ENCODE results near the gene EIF2AK3. TPM values are rescaled to one million over a fixed set of nuclear protein-coding genes. Genes with fewer than 3 reads are reported as not detected.
"Not testable (repeated sequence)": the region's sequence is repeated elsewhere in the genome, so short reads cannot be mapped to it uniquely, and the experiment has no call there.

The EIF2AK3 gene
- total and polyA plus RNA-seq, 8 donors, result 4.8 to 92.3 (median 40.5) TPM

- Histone ChIP-seq H3K4me3 (no peak overlapping the region), H3K27me3 (peaks cover 0 to 19% (median 10%) of the 10 kb centered on the region in 3 donors), H3K9me3 (no peaks in the 10 kb centered on the region), H3K36me3 (peaks cover 0 to 13% (median 12%) of the 10 kb centered on the region in 4 donors), H3K4me1 (peaks cover 0 to 8% (median 0%) of the 10 kb centered on the region in 4 donors), H3K27ac (no peak overlapping the region)
- WGBS, 5 donors, result 10 to 16% (median 13%) methylated on average over 33 to 36 of the region's 36 CpGs
- intact Hi-C loops (cut with DNase I; ENCODE audit: low total_unique reads), result no loop called here
- TF ChIP-seq EP300 (IDR thresholded peaks at IDR 0.05) (no peak), POLR2A (IDR thresholded peaks at IDR 0.05) (no peak), POLR2AphosphoS5 (IDR thresholded peaks at IDR 0.05) (no peak)
- TF ChIP-seq, protein P1, sequence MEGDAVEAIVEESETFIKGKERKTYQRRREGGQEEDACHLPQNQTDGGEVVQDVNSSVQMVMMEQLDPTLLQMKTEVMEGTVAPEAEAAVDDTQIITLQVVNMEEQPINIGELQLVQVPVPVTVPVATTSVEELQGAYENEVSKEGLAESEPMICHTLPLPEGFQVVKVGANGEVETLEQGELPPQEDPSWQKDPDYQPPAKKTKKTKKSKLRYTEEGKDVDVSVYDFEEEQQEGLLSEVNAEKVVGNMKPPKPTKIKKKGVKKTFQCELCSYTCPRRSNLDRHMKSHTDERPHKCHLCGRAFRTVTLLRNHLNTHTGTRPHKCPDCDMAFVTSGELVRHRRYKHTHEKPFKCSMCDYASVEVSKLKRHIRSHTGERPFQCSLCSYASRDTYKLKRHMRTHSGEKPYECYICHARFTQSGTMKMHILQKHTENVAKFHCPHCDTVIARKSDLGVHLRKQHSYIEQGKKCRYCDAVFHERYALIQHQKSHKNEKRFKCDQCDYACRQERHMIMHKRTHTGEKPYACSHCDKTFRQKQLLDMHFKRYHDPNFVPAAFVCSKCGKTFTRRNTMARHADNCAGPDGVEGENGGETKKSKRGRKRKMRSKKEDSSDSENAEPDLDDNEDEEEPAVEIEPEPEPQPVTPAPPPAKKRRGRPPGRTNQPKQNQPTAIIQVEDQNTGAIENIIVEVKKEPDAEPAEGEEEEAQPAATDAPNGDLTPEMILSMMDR (IDR thresholded peaks at IDR 0.05), result no peak
- peak in 1 of 2 donors; percentile 9 for DNase-seq
Measured at GRCh38 chr2:88549616-88550292, 77.5 kb downstream of the EIF2AK3 start.

GRCh38 chr2:88546291-88546690 is 81.0 kb downstream of the EIF2AK3 start:
- WGBS, 5 donors, result 82 to 92% (median 88%) methylated on average over 4 of the region's 4 CpGs
- peaks cover 0 to 19% (median 10%) of the 10 kb centered on the region in 3 donors for H3K27me3 ChIP-seq
- H3K4me3 ChIP-seq; H3K9me3 ChIP-seq; DNase-seq; H3K36me3 ChIP-seq; H3K4me1 ChIP-seq; intact Hi-C loops (cut with DNase I; ENCODE audit: low total_unique reads); H3K27ac ChIP-seq: not testable (repeated sequence)

DNA sequence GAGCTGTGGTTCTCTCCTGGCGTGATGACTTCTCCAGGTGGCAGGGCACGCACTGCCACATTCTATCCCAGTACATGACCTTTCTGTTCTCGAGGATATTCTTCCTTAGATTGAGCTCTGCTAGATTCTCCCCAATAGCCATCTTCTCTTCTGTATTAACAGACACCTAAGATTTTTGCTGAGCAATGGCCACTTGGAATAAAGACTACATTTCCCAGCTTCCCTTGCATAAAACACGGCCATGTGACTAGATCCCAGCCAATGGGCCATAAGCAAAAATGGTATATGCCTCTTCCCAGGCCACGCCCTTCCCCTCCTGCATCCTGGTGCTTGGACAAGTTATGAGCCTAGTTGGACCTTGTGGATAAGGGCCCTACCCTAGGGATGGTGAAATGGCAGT is 82.1 kb downstream of the EIF2AK3 start:
- intact Hi-C loops (cut with DNase I; ENCODE audit: low total_unique reads), result no loop called here
- DNase-seq, result no peak
- H3K27me3 ChIP-seq, result peaks cover 0 to 17% (median 10%) of the 10 kb centered on the region in 3 donors
- WGBS, 5 donors, result 80 to 87% (median 85%) methylated on average over 5 of the region's 5 CpGs
- no peaks in the 10 kb centered on the region for H3K9me3 ChIP-seq
- no peaks in the 10 kb centered on the region for H3K36me3 ChIP-seq
- no peak overlapping the region for H3K4me3 ChIP-seq
- TF ChIP-seq, protein P1 (IDR thresholded peaks at IDR 0.05), result no peak
- TF ChIP-seq EP300 (IDR thresholded peaks at IDR 0.05) (no peak), POLR2AphosphoS5 (IDR thresholded peaks at IDR 0.05) (no peak), POLR2A (IDR thresholded peaks at IDR 0.05) (no peak)
- no peak overlapping the region for H3K27ac ChIP-seq
- peaks cover 0 to 7% (median 0%) of the 10 kb centered on the region in 4 donors for H3K4me1 ChIP-seq

DNA sequence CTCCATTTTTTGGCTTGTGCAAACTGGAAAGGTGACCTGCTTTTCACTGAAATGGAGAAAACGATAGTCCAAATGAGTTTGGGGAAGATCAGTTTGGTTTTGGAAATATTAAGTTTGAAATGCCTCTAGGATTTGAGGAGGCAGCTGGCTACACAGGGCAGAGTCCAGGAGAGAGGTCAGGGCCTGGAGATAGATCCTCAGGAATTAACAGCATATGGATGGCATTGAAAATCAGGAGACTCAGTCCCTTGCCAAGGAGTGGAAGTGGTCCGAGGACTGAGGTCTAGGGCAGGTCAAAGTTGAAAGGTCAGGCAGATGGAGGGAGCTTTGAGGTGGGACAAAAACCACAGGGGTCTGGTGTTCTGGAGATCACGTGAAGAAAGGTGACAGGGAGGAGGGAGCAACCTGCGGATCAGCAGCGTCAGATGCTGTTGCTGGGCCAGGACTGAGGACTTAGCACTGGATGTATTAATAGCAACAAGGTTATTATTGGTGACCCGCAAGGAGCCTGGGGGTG is 83.7 kb downstream of the EIF2AK3 start:
- H3K27me3 ChIP-seq, result peaks cover 0 to 8% (median 0%) of the 10 kb centered on the region in 3 donors

More for the DNA sequence above, 83.7 kb downstream of the EIF2AK3 start:
- no peak for TF ChIP-seq POLR2A (IDR thresholded peaks at IDR 0.05)
- no peak for TF ChIP-seq EP300 (IDR thresholded peaks at IDR 0.05)
- TF ChIP-seq, protein P1 (IDR thresholded peaks at IDR 0.05), result no peak
- no peak for TF ChIP-seq POLR2AphosphoS5 (IDR thresholded peaks at IDR 0.05)
- DNase-seq, result no peak
- Histone ChIP-seq H3K9me3 (no peaks in the 10 kb centered on the region), H3K36me3 (no peaks in the 10 kb centered on the region), H3K4me3 (no peak overlapping the region), H3K4me1 (no peaks in the 10 kb centered on the region), H3K27ac (no peak overlapping the region)
- 77 to 89% (median 81%) methylated on average over 6 of the region's 6 CpGs for WGBS, 5 donors
- intact Hi-C loops (cut with DNase I; ENCODE audit: low total_unique reads), result no loop called here

Data from stomach (tissue), 9 donors.